ENCODE measurements around the gene CEBPG. TPM values are rescaled to one million over a fixed set of nuclear protein-coding genes. Genes with fewer than 3 reads are reported as not detected.
A peak's percentile ranks its signal among the peaks of the same experiment; 100 is the strongest.

The CEBPG gene
- total and polyA plus RNA-seq, 2 donors (not counting 1 experiment from before 2014, with no cell fraction given), result 13.7 to 66.7 TPM

DNA sequence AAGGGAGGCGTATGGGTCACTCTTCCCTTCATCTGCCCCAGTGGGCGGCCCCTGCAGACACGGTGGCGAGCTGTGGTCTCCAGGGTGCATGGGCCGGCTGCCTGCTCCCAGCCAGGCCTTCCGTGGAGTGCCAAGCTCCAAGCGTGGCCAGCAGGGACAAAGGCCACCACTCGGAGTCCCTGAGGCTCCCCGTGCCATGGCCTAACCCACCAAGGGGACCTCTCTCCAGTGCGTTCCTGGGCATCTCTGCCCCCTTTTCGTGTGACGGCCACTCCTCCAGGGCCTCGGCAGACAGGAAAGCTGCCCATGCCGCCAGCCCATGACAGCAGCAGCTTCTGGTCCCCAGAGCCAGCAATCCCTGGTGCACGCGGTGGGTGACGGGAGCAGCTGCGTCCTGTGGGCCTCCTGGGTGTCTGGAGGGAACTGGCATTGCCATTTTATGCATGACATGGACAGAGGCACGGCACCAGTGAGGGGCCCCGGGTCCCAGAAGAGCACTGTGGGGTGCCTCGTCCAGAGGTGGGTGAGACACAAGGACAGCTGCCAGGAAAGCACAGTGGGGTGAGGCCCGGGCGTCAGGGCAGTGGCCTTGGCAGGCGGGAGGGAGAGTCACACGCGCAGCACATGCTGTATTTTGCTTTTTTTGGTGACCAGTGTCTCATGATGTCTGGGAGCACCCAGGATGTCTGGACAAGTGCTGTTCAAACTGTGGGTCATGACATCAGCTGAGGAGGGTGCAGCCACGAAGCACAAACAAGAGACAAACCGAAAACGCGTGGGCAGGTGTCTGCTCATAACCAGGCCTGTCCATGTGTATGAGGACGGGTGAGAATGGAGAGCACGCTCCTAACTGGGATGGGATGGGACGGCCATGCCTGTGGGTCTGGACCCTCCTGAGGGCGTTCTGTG is 32.3 kb downstream of the CEBPG start:
- no peaks in the 10 kb centered on the region for H3K27me3 ChIP-seq (ENCODE audit: control insufficient read depth, insufficient read depth, low read length)
- H3K79me2 ChIP-seq (ENCODE audit: control insufficient read depth, insufficient read depth, low read length), result no peaks in the 10 kb centered on the region
- TF ChIP-seq, protein P1, sequence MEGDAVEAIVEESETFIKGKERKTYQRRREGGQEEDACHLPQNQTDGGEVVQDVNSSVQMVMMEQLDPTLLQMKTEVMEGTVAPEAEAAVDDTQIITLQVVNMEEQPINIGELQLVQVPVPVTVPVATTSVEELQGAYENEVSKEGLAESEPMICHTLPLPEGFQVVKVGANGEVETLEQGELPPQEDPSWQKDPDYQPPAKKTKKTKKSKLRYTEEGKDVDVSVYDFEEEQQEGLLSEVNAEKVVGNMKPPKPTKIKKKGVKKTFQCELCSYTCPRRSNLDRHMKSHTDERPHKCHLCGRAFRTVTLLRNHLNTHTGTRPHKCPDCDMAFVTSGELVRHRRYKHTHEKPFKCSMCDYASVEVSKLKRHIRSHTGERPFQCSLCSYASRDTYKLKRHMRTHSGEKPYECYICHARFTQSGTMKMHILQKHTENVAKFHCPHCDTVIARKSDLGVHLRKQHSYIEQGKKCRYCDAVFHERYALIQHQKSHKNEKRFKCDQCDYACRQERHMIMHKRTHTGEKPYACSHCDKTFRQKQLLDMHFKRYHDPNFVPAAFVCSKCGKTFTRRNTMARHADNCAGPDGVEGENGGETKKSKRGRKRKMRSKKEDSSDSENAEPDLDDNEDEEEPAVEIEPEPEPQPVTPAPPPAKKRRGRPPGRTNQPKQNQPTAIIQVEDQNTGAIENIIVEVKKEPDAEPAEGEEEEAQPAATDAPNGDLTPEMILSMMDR (conservative IDR thresholded peaks at IDR 0.05 in 1 of 2, IDR thresholded peaks at IDR 0.05 in 1 of 2; ENCODE audit: low read depth in 1 of 2, low read length in 2 of 2), result no peak
- TF ChIP-seq EZH2 (IDR thresholded peaks at IDR 0.05; ENCODE audit: low read length, missing control alignments), result no peak
- no peaks in the 10 kb centered on the region for H3K4me1 ChIP-seq (ENCODE audit: control insufficient read depth, extremely low read depth, insufficient read depth, low read length)
- no peak overlapping the region for H3K4me3 ChIP-seq (replicated peaks in 1 of 4; ENCODE audit: control extremely low read depth in 1 of 4, insufficient read depth in 1 of 4, low read depth in 3 of 4, low read length in 4 of 4)
- no peak for DNase-seq (ENCODE audit: low read depth in 2 of 2)
- no peak overlapping the region for H3K4me2 ChIP-seq (ENCODE audit: extremely low read depth, insufficient read depth, low read length)
- H4K20me1 ChIP-seq (ENCODE audit: control insufficient read depth, extremely low read depth, insufficient read depth, low read length), result no peaks in the 10 kb centered on the region
- H3K9me3 ChIP-seq (ENCODE audit: control insufficient read depth, insufficient read depth, low read depth, low read length), result no peaks in the 10 kb centered on the region
- no peak overlapping the region for H2AFZ ChIP-seq (ENCODE audit: low read length)
- no peak overlapping the region for H3K9ac ChIP-seq (ENCODE audit: insufficient read depth, low read length)
- no peaks in the 10 kb centered on the region for H3K36me3 ChIP-seq (ENCODE audit: control insufficient read depth, insufficient read depth, low read length)
- H3K27ac ChIP-seq (ENCODE audit: insufficient read depth, low read length), result no peak overlapping the region

DNA sequence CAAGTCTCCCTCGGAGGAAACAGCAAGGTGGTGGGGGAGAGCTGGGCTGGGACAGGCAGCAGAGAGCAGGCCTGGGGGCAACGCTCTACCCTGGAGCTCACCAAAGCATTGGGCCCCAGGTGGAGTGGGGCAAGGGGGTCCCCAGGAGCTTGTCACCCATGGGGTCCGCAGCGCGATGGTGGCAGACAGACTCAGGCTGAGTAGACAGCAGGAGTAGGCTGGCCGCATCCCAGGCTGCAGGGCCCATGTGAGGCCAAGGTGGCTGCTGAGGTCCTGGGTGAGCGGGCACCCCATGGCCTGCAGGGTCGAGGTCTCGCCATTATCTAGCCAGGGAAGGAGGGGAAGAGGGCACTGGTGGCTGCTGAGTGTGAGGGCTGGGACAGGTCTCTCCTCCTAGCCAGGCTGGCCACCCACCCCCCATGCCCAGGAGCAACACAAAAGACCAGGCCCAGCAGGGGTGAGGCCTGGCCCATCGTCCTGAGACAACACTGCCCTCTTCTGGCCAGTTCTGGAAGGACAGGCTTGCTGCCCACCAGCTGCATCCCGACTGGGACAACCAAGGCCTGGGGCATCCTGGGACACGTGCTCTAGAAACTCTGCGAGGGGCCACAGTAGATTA is 33.1 kb downstream of the CEBPG start:
- no peak overlapping the region for H3K27ac ChIP-seq (ENCODE audit: insufficient read depth, low read length)
- H3K4me1 ChIP-seq (ENCODE audit: control insufficient read depth, extremely low read depth, insufficient read depth, low read length), result no peaks in the 10 kb centered on the region
- H3K79me2 ChIP-seq (ENCODE audit: control insufficient read depth, insufficient read depth, low read length), result no peaks in the 10 kb centered on the region
- no peaks in the 10 kb centered on the region for H3K27me3 ChIP-seq (ENCODE audit: control insufficient read depth, insufficient read depth, low read length)
- H3K4me2 ChIP-seq (ENCODE audit: extremely low read depth, insufficient read depth, low read length), result no peak overlapping the region
- H4K20me1 ChIP-seq (ENCODE audit: control insufficient read depth, extremely low read depth, insufficient read depth, low read length), result no peaks in the 10 kb centered on the region
- H3K4me3 ChIP-seq (replicated peaks in 1 of 4; ENCODE audit: control extremely low read depth in 1 of 4, insufficient read depth in 1 of 4, low read depth in 3 of 4, low read length in 4 of 4), result no peak overlapping the region
- DNase-seq (ENCODE audit: low read depth in 2 of 2), result peak; percentile 21 to 52
- H3K9ac ChIP-seq (ENCODE audit: insufficient read depth, low read length), result no peak overlapping the region
- TF ChIP-seq, protein P1 (conservative IDR thresholded peaks at IDR 0.05 in 1 of 2, IDR thresholded peaks at IDR 0.05 in 1 of 2; ENCODE audit: low read depth in 1 of 2, low read length in 2 of 2), result peak; percentile 83 to 89
- no peak for TF ChIP-seq EZH2 (IDR thresholded peaks at IDR 0.05; ENCODE audit: low read length, missing control alignments)
- H3K36me3 ChIP-seq (ENCODE audit: control insufficient read depth, insufficient read depth, low read length), result no peaks in the 10 kb centered on the region
- H3K9me3 ChIP-seq (ENCODE audit: control insufficient read depth, insufficient read depth, low read depth, low read length), result no peaks in the 10 kb centered on the region
- no peak overlapping the region for H2AFZ ChIP-seq (ENCODE audit: low read length)

DNA sequence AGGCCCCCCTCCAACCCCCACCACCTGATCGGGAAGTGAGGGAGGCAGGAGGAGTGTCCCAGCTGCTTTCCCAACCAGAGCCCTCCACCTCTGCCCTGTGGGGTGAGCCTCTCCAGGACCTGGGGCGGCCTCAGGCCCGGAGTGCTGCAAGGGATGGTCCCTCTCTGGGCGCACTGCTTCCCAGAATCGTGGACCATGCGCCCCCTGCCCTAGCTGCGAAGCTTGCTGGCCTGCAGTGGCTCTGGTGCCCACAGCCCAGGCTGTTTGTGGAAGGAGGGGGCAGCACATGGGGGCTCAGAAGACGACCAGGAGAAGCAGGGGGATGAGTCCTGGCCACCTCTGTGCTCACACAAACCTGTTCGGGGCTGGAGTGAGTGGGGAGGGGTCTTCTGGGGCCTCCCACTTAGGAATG is 33.6 kb downstream of the CEBPG start:
- no peaks in the 10 kb centered on the region for H3K4me1 ChIP-seq (ENCODE audit: control insufficient read depth, extremely low read depth, insufficient read depth, low read length)
- H3K79me2 ChIP-seq (ENCODE audit: control insufficient read depth, insufficient read depth, low read length), result no peaks in the 10 kb centered on the region
- no peak overlapping the region for H3K27ac ChIP-seq (ENCODE audit: insufficient read depth, low read length)
- no peak for DNase-seq (ENCODE audit: low read depth in 2 of 2)
- no peak overlapping the region for H2AFZ ChIP-seq (ENCODE audit: low read length)
- H4K20me1 ChIP-seq (ENCODE audit: control insufficient read depth, extremely low read depth, insufficient read depth, low read length), result no peaks in the 10 kb centered on the region
- no peak overlapping the region for H3K4me2 ChIP-seq (ENCODE audit: extremely low read depth, insufficient read depth, low read length)
- no peak overlapping the region for H3K4me3 ChIP-seq (replicated peaks in 1 of 4; ENCODE audit: control extremely low read depth in 1 of 4, insufficient read depth in 1 of 4, low read depth in 3 of 4, low read length in 4 of 4)
- no peak overlapping the region for H3K9ac ChIP-seq (ENCODE audit: insufficient read depth, low read length)
- H3K9me3 ChIP-seq (ENCODE audit: control insufficient read depth, insufficient read depth, low read depth, low read length), result no peaks in the 10 kb centered on the region
- no peaks in the 10 kb centered on the region for H3K27me3 ChIP-seq (ENCODE audit: control insufficient read depth, insufficient read depth, low read length)
- H3K36me3 ChIP-seq (ENCODE audit: control insufficient read depth, insufficient read depth, low read length), result no peaks in the 10 kb centered on the region
- TF ChIP-seq EZH2 (IDR thresholded peaks at IDR 0.05; ENCODE audit: low read length, missing control alignments), result no peak
- TF ChIP-seq, protein P1 (conservative IDR thresholded peaks at IDR 0.05 in 1 of 2, IDR thresholded peaks at IDR 0.05 in 1 of 2; ENCODE audit: low read depth in 1 of 2, low read length in 2 of 2), result no peak

Measured in fibroblast of lung (primary cell).